ENCODE results near the gene EYS. TPM values are rescaled to one million over a fixed set of nuclear protein-coding genes. Genes with fewer than 3 reads are reported as not detected.

The EYS gene
- total and polyA plus RNA-seq, 2 of the 8 experiments (the other 6 are each of a cell fraction or from before 2014, with no cell fraction given), result 0.05 to 0.13 TPM

- H4K20me1 ChIP-seq (replicated peaks in 1 of 2; ENCODE audit: control insufficient read depth in 1 of 2, insufficient read depth in 2 of 2, low read length in 2 of 2), result no peaks in the 10 kb centered on the region
- no peak overlapping the region for H4K5ac ChIP-seq (ENCODE audit: insufficient read length, low read depth, low read length)
- H3K23me2 ChIP-seq (ENCODE audit: low read depth, low read length), result no peaks in the 10 kb centered on the region
- FAIRE-seq (no peak), DNase-seq (ENCODE audit: low read depth in 1 of 2, low spot score in 2 of 2) (no peak)
- H3K56ac ChIP-seq (replicated peaks; ENCODE audit: insufficient read length, low read depth, low read length), result no peak overlapping the region
- H3K79me2 ChIP-seq (ENCODE audit: control insufficient read depth in 1 of 2, insufficient read depth in 2 of 2, low read length in 2 of 2), result no peaks in the 10 kb centered on the region
- H3K4me1 ChIP-seq (replicated peaks in 1 of 4; ENCODE audit: control insufficient read depth in 3 of 4, insufficient read depth in 4 of 4, low read length in 3 of 4), result no peaks in the 10 kb centered on the region
- H2BK12ac ChIP-seq (ENCODE audit: low read depth, low read length), result no peak overlapping the region
- no peaks in the 10 kb centered on the region for H3K79me1 ChIP-seq (ENCODE audit: low read depth, low read length)
- no peak overlapping the region for H3K18ac ChIP-seq (ENCODE audit: extremely low read depth, low read length)
- no peaks in the 10 kb centered on the region for H3K27me3 ChIP-seq (replicated peaks in 1 of 4; ENCODE audit: control insufficient read depth in 3 of 4, extremely low read depth in 1 of 4, insufficient read depth in 3 of 4, low read length in 3 of 4)
- H2AFZ ChIP-seq (ENCODE audit: low read length), result no peak overlapping the region
- no peak overlapping the region for H2BK5ac ChIP-seq (ENCODE audit: low read depth, low read length)
- H3K36me3 ChIP-seq (ENCODE audit: control insufficient read depth in 2 of 4, insufficient read depth in 4 of 4, low read length in 3 of 4), result no peaks in the 10 kb centered on the region
- H3K4me3 ChIP-seq (ENCODE audit: extremely low read depth in 1 of 4, insufficient read depth in 2 of 4, low read depth in 3 of 4, low read length in 4 of 4), result no peak overlapping the region
- no peak overlapping the region for H2BK120ac ChIP-seq (replicated peaks; ENCODE audit: low read depth, low read length)
- H3K4me2 ChIP-seq (ENCODE audit: insufficient read depth in 1 of 2, low read depth in 2 of 2, low read length in 2 of 2), result no peak overlapping the region
- no peak overlapping the region for H3K9ac ChIP-seq (replicated peaks in 1 of 4; ENCODE audit: extremely low read depth in 1 of 4, low read depth in 3 of 4, low read length in 3 of 4)
- ChIA-PET CTCF (ENCODE audit: partially characterized antibody) (interaction anchor here (1.2 kb wide), 1 partner anchor 9 kb away, joined by 3 read pairs; no protein-coding TSS in a partner anchor), POLR2A (ENCODE audit: partially characterized antibody) (no interaction called here)
- H3K27ac ChIP-seq (ENCODE audit: low read depth, low read length), result no peak overlapping the region
- no peak overlapping the region for H2BK20ac ChIP-seq (ENCODE audit: low read length)
- no peak overlapping the region for H2AK5ac ChIP-seq (ENCODE audit: low read depth, low read length)
- H4K91ac ChIP-seq (replicated peaks; ENCODE audit: insufficient read length, low read length), result no peak overlapping the region
- no peak overlapping the region for H2BK15ac ChIP-seq (ENCODE audit: low read length)
- H3K4ac ChIP-seq (replicated peaks; ENCODE audit: insufficient read length, low read depth, low read length), result no peak overlapping the region
- WGBS, 2 experiments (ENCODE audit: extremely low coverage in 1 of 2, insufficient coverage in 1 of 2, insufficient read length in 1 of 2, insufficient replicate concordance in 2 of 2, low coverage in 1 of 2, low lambda C conversion rate in 2 of 2, missing lambda C conversion rate in 1 of 2), result 88% methylated on average over 1 of the region's 1 CpG; no CpG with 5 or more reads in 1 of the 2 experiments
- no peak overlapping the region for H3K14ac ChIP-seq (ENCODE audit: insufficient read length)
- no peak overlapping the region for H4K8ac ChIP-seq (ENCODE audit: extremely low read depth, insufficient read depth, low read length)
- no peak overlapping the region for H3K23ac ChIP-seq (ENCODE audit: insufficient read length)
- no peaks in the 10 kb centered on the region for H3K9me3 ChIP-seq (ENCODE audit: insufficient read depth in 2 of 2, low read depth in 1 of 2, low read length in 1 of 2)
- no peak for TF ChIP-seq HDAC6 (IDR thresholded peaks at IDR 0.05; ENCODE audit: low read depth, low read length)
- TF ChIP-seq NANOG (IDR thresholded peaks at IDR 0.05; ENCODE audit: insufficient read depth, low read depth, low read length, poor library complexity, severe bottlenecking), result no peak
- TF ChIP-seq JUND (IDR thresholded peaks at IDR 0.05; ENCODE audit: low read length), result no peak
- no peak for TF ChIP-seq SIRT6 (IDR thresholded peaks at IDR 0.05; ENCODE audit: low read length)
- no peak for TF ChIP-seq GABPA (IDR thresholded peaks at IDR 0.05; ENCODE audit: borderline replicate concordance, insufficient read depth, low read length)
- no peak for TF ChIP-seq CTBP2 (IDR thresholded peaks at IDR 0.05; ENCODE audit: borderline replicate concordance, insufficient read depth, insufficient read length, low read length)
- no peak for TF ChIP-seq SP1 (IDR thresholded peaks at IDR 0.05; ENCODE audit: low read depth, low read length)
- TF ChIP-seq SP4 (IDR thresholded peaks at IDR 0.05; ENCODE audit: low read length), result no peak
- TF ChIP-seq SAP30 (IDR thresholded peaks at IDR 0.05; ENCODE audit: insufficient read depth, insufficient replicate concordance, low read length), result no peak
- TF ChIP-seq KDM4A (IDR thresholded peaks at IDR 0.05; ENCODE audit: low read depth, low read length, severe bottlenecking), result no peak
- no peak for TF ChIP-seq GTF2F1 (IDR thresholded peaks at IDR 0.05; ENCODE audit: borderline replicate concordance, low read depth, low read length)
- no peak for TF ChIP-seq CHD2 (IDR thresholded peaks at IDR 0.05; ENCODE audit: low read length)
- TF ChIP-seq RXRA (IDR thresholded peaks at IDR 0.05; ENCODE audit: insufficient read depth, low read depth, low read length), result no peak
- no peak for TF ChIP-seq MAFK (IDR thresholded peaks at IDR 0.05; ENCODE audit: low read depth, low read length)
- TF ChIP-seq ZNF274 (IDR thresholded peaks at IDR 0.05; ENCODE audit: borderline replicate concordance, extremely low read depth, low read length), result no peak
- TF ChIP-seq TAF1 (IDR thresholded peaks at IDR 0.05; ENCODE audit: low read depth, low read length), result no peak
These were observed 774.5 kb downstream of the EYS start for GRCh38 chr6:64932486-64932885.

All from H1 (cell line).